A549 (cell line): ENCODE data around the gene COL28A1. TPM values are rescaled to one million over a fixed set of nuclear protein-coding genes. Genes with fewer than 3 reads are reported as not detected.

Experiments
- ATAC-seq, 2 experiments: fragments of 200-7000 bp in 1 of 2; fragments of >200 bp in 1 of 2; cut with Nextera tagmentation in 1 of 2; cut with Tn5 transposase in 1 of 2; 3 replicates each; pipeline versions ENCODE4 v1.8.0 to v1.9.1; 2018 to 2020; ENCODE audit warnings: mild to moderate bottlenecking in 1 of 2, moderate library complexity in 1 of 2
- CTCF ChIA-PET: fragments of 300-600 bp; sonication (Branson Sonifier 250); formaldehyde crosslinking; extraction: SDS; loops from one replicate; lab custom pipeline; 2021; ENCODE audit warnings: antibody characterized with exemption, inconsistent platforms; lab: Yijun Ruan, JAX
- POLR2A ChIA-PET: fragments of 350-600 bp; formaldehyde crosslinking; extraction: SDS; loops from one replicate; lab custom pipeline; 2021; ENCODE audit warnings: antibody characterized with exemption, inconsistent platforms; lab: Yijun Ruan, JAX
- DNase-seq, 2 experiments: peaks; one replicate each; pipeline versions ENCODE4 v3.0.0 to v3.0.0-alpha.2; 2011 to 2016; ENCODE audit warnings: low read depth in 1 of 2, low spot score in 1 of 2
- FAIRE-seq: peaks from 2 replicates; lab custom pipeline; 2011; peaks lifted over from hg19 to GRCh38; lab: Jason Lieb, UNC
- H3K27ac ChIP-seq, 2 experiments: fragments of >200 bp; sonication (Bioruptor Twin); formaldehyde crosslinking; 3 replicates each; pipeline ENCODE4 v1.5.1; 2016 to 2017
- H3K4me1 ChIP-seq: fragments of >200 bp; sonication (Bioruptor Twin); formaldehyde crosslinking; 3 replicates; pipeline ENCODE4 v1.6.1; 2016
- H3K4me2 ChIP-seq: fragments of >200 bp; sonication (Bioruptor Twin); formaldehyde crosslinking; 3 replicates; pipeline ENCODE4 v1.6.1; 2016
- H3K4me3 ChIP-seq: fragments of >200 bp; sonication (Bioruptor Twin); formaldehyde crosslinking; 3 replicates; pipeline ENCODE4 v1.5.1; 2016
- H3K9me3 ChIP-seq: fragments of >200 bp; sonication (Bioruptor Twin); formaldehyde crosslinking; 3 replicates; pipeline ENCODE4 v1.6.1; 2016
- CBX2 ChIP-seq: fragments of 200-600 bp; sonication (generic); IDR thresholded peaks from 2 replicates; pipeline ENCODE4 v1.6.1; 2016; ENCODE audit warnings: low read depth, mild to moderate bottlenecking, borderline replicate concordance
- CHD2 ChIP-seq: fragments of 150-350 bp; IDR thresholded peaks from 2 replicates; pipeline ENCODE4 v1.6.1; 2014; ENCODE audit warnings: low read length; ENCODE audit not compliant: partially characterized antibody
- ESRRA ChIP-seq: fragments of 150-350 bp; IDR thresholded peaks from 2 replicates; pipeline ENCODE4 v1.6.1; 2014; ENCODE audit warnings: mild to moderate bottlenecking, low read length, borderline replicate concordance
- HDAC2 ChIP-seq: fragments of 200-600 bp; sonication (generic); IDR thresholded peaks from 2 replicates; pipeline ENCODE4 v1.6.1; 2016
- HOXB5 ChIP-seq: fragments of 250-450 bp; sonication (Bioruptor Pico); IDR thresholded peaks from 2 replicates; pipeline ENCODE4 v1.5.0; 2020; ENCODE audit warnings: mild to moderate bottlenecking, moderate library complexity
- MAFK ChIP-seq: fragments of 450-650 bp; IDR thresholded peaks from 2 replicates; pipeline ENCODE4 v1.6.1; 2014; ENCODE audit not compliant: partially characterized antibody
- MYC ChIP-seq: IDR thresholded peaks from 2 replicates; pipeline ENCODE4 v1.6.1; 2012; ENCODE audit warnings: mild to moderate bottlenecking, inconsistent platforms, low read length, improper control_type of control experiment, borderline replicate concordance
- NFE2L2 ChIP-seq: fragments of 150-350 bp; conservative IDR thresholded peaks from 2 replicates; pipeline ENCODE4 v1.6.1; 2014; ENCODE audit warnings: low read length
- RNF2 ChIP-seq: fragments of 200-600 bp; sonication (generic); IDR thresholded peaks from 2 replicates; pipeline ENCODE4 v1.6.1; 2016; ENCODE audit warnings: low read depth, mild to moderate bottlenecking, antibody characterized with exemption, moderate library complexity, borderline replicate concordance
- SMC3 ChIP-seq: fragments of >200 bp; sonication (Bioruptor Twin); formaldehyde crosslinking; IDR thresholded peaks from 3 replicates; pipeline ENCODE4 v1.6.1; 2018; ENCODE audit warnings: inconsistent platforms
- SREBF2 ChIP-seq: fragments of 450-650 bp; IDR thresholded peaks from 2 replicates; pipeline ENCODE4 v1.6.1; 2014; ENCODE audit warnings: mild to moderate bottlenecking, moderate library complexity
- ZC3H11A ChIP-seq: fragments of 450-650 bp; IDR thresholded peaks from 2 replicates; pipeline ENCODE4 v1.6.1; 2014; ENCODE audit warnings: antibody characterized with exemption, mild to moderate bottlenecking
- WGBS: methylation state at CpG from one replicate; pipeline ENCODE4 v1.1.6; 2017; ENCODE audit errors: missing lambda C conversion rate; 5-methylcytosine and 5-hydroxymethylcytosine counted together
- polyA plus RNA-seq, 4 experiments: library from polyadenylated mRNA; depleted of rRNA in 3 of 4; stranded (reverse); fragments of >200 nt; fragmentation: RNase III in 1 of 4; extraction: RNeasy Plus Mini Kit Qiagen cat#74134 plus additional on column Dnase treatment in 1 of 4; gene quantifications; 2 replicates in 3 of 4; 3 replicates in 1 of 4; pipeline ENCODE4 v1.2.3, GENCODE V29; 2011 to 2017
- TF ChIP-seq, protein P1 (sequence below): fragments of 250-450 bp; sonication (Bioruptor Pico); IDR thresholded peaks from 2 replicates; pipeline ENCODE4 v1.5.0; 2021; ENCODE audit warnings: mild to moderate bottlenecking, moderate library complexity, borderline replicate concordance
- TF ChIP-seq, protein P2 (sequence below): fragments of 250-450 bp; sonication (Bioruptor Pico); IDR thresholded peaks from 2 replicates; pipeline ENCODE4 v1.5.0; 2020; ENCODE audit warnings: low read depth, mild to moderate bottlenecking, moderate library complexity
- TF ChIP-seq, protein P3 (sequence below): fragments of 200-600 bp; sonication (generic); IDR thresholded peaks from 2 replicates; pipeline ENCODE4 v1.6.1; 2016; ENCODE audit warnings: antibody characterized with exemption, mild to moderate bottlenecking, moderate library complexity
- TF ChIP-seq, protein P4 (sequence below): fragments of >200 bp; sonication (Bioruptor Twin); formaldehyde crosslinking; IDR thresholded peaks from 3 replicates; pipeline ENCODE4 v1.6.1; 2016
- TF ChIP-seq, protein P5 (sequence below): fragments of >200 bp; sonication (Bioruptor Twin); formaldehyde crosslinking; IDR thresholded peaks from 3 replicates; pipeline ENCODE4 v1.5.1; 2016

Gene COL28A1
- polyA plus RNA-seq, 2 of the 4 experiments (the other 2 are of a cell fraction), result 0.08 to 0.17 TPM

DNA sequence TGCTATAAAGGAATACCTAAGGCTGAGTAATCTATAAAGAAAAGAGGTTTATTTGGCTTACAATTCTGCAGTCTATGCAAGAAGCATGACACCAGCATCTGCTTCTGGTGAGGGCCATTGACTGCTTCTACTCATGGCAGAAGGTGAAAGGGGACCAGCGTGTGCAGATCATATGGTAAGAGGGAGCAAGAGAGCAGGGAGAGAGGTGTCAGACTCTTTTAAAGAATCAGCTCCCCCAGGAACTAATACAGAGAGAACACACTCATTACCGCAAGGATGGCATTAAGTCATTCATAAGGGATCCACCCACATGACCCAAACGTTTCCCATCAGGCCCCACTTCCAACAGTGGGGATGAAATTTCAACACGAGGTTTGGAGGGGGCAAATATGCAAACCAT lies 3.5 kb upstream of the COL28A1 start:
- CTCF ChIA-PET, result interaction anchor here (1.3 to 6.9 kb wide), 2 partner anchors 115 to 436 kb away, joined by 4 to 54 read pairs; no protein-coding TSS in a partner anchor

DNA sequence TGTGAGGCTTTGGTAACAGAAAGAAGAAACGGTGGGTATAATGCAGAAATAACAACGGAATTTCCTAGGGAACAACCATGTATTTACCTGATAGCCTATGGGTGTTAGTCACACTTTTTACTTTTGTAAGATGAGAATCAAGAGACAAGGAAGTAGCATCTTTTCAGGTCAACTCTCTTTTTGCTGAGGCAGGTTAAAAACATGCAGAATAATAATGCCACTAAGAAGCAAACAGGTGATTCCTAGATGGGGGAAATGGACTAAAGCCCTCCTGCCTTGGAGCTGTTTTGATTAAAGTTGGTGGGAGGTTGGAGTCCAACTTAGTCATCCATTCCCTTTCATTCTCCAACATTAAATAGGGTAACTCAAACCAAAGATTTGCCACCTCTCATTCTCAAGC lies 2.0 kb upstream of the COL28A1 start:
- Histone ChIP-seq H3K4me1 (peaks cover 12% of the 10 kb centered on the region), H3K4me3 (no peak overlapping the region), H3K9me3 (0 out of 3 replicates have a peak, but pooled peaks cover 3% of the 10 kb centered on the region), H3K4me2 (no peak overlapping the region)
- CTCF ChIA-PET, result interaction anchor here (1.1 to 6.9 kb wide), 2 partner anchors 114 to 758 kb away, joined by 3 to 54 read pairs; no protein-coding TSS in a partner anchor
- DNase-seq (no peak), ATAC-seq (no peak), FAIRE-seq (no peak)
- WGBS, result 72% methylated on average over 2 of the region's 2 CpGs
- POLR2A ChIA-PET, result no interaction called here
- TF ChIP-seq MAFK (peak; percentile 52), MYC (no peak)
- TF ChIP-seq, protein P1, sequence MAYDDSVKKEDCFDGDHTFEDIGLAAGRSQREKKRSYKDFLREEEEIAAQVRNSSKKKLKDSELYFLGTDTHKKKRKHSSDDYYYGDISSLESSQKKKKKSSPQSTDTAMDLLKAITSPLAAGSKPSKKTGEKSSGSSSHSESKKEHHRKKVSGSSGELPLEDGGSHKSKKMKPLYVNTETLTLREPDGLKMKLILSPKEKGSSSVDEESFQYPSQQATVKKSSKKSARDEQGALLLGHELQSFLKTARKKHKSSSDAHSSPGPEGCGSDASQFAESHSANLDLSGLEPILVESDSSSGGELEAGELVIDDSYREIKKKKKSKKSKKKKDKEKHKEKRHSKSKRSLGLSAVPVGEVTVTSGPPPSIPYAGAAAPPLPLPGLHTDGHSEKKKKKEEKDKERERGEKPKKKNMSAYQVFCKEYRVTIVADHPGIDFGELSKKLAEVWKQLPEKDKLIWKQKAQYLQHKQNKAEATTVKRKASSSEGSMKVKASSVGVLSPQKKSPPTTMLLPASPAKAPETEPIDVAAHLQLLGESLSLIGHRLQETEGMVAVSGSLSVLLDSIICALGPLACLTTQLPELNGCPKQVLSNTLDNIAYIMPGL (CRISPR knock-in tag), result no peak
- TF ChIP-seq, all 56 proteins: peak for 1
- H3K27ac ChIP-seq, result no peak overlapping the region

More for the DNA sequence above, 3.5 kb upstream of the COL28A1 start:
- no peak overlapping the region for H3K27ac ChIP-seq
- H3K4me2 ChIP-seq, result no peak overlapping the region
- no peak for ATAC-seq
- WGBS, result 62% methylated on average over 4 of the region's 4 CpGs
- 0 out of 3 replicates have a peak, but pooled peaks cover 3% of the 10 kb centered on the region for H3K9me3 ChIP-seq
- H3K4me3 ChIP-seq, result no peak overlapping the region
- TF ChIP-seq, protein P2, sequence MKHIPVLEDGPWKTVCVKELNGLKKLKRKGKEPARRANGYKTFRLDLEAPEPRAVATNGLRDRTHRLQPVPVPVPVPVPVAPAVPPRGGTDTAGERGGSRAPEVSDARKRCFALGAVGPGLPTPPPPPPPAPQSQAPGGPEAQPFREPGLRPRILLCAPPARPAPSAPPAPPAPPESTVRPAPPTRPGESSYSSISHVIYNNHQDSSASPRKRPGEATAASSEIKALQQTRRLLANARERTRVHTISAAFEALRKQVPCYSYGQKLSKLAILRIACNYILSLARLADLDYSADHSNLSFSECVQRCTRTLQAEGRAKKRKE, result no peak
- TF ChIP-seq, protein P3, sequence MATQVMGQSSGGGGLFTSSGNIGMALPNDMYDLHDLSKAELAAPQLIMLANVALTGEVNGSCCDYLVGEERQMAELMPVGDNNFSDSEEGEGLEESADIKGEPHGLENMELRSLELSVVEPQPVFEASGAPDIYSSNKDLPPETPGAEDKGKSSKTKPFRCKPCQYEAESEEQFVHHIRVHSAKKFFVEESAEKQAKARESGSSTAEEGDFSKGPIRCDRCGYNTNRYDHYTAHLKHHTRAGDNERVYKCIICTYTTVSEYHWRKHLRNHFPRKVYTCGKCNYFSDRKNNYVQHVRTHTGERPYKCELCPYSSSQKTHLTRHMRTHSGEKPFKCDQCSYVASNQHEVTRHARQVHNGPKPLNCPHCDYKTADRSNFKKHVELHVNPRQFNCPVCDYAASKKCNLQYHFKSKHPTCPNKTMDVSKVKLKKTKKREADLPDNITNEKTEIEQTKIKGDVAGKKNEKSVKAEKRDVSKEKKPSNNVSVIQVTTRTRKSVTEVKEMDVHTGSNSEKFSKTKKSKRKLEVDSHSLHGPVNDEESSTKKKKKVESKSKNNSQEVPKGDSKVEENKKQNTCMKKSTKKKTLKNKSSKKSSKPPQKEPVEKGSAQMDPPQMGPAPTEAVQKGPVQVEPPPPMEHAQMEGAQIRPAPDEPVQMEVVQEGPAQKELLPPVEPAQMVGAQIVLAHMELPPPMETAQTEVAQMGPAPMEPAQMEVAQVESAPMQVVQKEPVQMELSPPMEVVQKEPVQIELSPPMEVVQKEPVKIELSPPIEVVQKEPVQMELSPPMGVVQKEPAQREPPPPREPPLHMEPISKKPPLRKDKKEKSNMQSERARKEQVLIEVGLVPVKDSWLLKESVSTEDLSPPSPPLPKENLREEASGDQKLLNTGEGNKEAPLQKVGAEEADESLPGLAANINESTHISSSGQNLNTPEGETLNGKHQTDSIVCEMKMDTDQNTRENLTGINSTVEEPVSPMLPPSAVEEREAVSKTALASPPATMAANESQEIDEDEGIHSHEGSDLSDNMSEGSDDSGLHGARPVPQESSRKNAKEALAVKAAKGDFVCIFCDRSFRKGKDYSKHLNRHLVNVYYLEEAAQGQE, result no peak
- TF ChIP-seq, protein P4, sequence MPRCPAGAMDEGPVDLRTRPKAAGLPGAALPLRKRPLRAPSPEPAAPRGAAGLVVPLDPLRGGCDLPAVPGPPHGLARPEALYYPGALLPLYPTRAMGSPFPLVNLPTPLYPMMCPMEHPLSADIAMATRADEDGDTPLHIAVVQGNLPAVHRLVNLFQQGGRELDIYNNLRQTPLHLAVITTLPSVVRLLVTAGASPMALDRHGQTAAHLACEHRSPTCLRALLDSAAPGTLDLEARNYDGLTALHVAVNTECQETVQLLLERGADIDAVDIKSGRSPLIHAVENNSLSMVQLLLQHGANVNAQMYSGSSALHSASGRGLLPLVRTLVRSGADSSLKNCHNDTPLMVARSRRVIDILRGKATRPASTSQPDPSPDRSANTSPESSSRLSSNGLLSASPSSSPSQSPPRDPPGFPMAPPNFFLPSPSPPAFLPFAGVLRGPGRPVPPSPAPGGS, result no peak
- TF ChIP-seq RNF2 (no peak), CHD2 (no peak), HDAC2 (no peak), SREBF2 (no peak), ZC3H11A (no peak), CBX2 (no peak), SMC3 (no peak), NFE2L2 (no peak), ESRRA (no peak), HOXB5 (CRISPR knock-in tag) (no peak)
- TF ChIP-seq, protein P1 (CRISPR knock-in tag), result no peak
- TF ChIP-seq, protein P5, sequence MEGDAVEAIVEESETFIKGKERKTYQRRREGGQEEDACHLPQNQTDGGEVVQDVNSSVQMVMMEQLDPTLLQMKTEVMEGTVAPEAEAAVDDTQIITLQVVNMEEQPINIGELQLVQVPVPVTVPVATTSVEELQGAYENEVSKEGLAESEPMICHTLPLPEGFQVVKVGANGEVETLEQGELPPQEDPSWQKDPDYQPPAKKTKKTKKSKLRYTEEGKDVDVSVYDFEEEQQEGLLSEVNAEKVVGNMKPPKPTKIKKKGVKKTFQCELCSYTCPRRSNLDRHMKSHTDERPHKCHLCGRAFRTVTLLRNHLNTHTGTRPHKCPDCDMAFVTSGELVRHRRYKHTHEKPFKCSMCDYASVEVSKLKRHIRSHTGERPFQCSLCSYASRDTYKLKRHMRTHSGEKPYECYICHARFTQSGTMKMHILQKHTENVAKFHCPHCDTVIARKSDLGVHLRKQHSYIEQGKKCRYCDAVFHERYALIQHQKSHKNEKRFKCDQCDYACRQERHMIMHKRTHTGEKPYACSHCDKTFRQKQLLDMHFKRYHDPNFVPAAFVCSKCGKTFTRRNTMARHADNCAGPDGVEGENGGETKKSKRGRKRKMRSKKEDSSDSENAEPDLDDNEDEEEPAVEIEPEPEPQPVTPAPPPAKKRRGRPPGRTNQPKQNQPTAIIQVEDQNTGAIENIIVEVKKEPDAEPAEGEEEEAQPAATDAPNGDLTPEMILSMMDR, result no peak
- TF ChIP-seq, all 56 proteins: peak for 0
- peaks cover 12% of the 10 kb centered on the region for H3K4me1 ChIP-seq
- FAIRE-seq (no peak), DNase-seq (no peak)
- POLR2A ChIA-PET, result no interaction called here
